HG02870 (cell line): ENCODE measurements around the gene TGM2.

ENCODE experiments used
- ATAC-seq: cut with Tn5 transposase; IDR thresholded peaks from one replicate; pipeline ENCODE4 v1.9.1; 2021; ENCODE audit warnings: mild to moderate bottlenecking, moderate library complexity; ENCODE audit not compliant: unreplicated experiment

TGM2 gene

DNA sequence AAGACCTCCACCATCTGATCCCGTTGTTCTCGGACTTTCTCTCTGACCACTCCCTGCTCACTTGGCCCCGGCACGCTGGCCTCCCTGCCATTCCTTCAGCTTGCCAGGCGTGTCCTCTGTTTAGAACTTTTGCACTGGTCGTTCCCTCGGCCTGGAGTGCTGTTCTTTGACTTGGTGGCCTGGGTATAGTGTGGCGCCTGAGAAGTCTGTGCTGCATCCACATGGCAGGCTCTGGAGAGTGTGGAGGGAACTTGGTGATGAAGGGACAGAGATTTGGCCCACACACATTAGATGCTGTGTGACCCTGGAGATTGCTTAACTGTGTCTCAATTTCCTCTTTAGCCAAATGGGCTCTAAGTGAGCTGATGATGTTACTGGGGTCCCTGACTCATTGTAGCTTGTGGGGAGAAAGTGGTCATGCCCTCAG, 13.0 kb upstream of the TGM2 start:
- no peak for ATAC-seq

DNA sequence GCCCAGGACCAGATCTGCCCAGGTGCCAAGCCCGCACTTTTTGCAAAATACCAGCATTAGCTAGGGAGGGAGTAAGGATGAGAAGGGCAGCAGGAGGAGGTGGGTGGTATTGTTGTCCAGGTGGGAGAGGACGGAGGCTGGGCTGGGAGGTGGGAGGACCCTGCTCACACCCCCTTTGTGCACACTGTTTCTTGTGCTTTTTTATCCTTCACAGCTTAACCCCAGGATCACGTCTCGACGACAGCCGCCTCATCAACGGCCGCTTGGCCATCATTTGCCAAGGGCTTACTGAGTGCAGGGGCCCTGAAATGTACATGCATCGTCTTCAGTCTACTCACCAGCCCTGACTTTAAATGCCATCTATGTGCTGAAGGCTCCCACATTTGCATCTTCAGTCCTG, 12.1 kb upstream of the TGM2 start:
- ATAC-seq = no peak

DNA sequence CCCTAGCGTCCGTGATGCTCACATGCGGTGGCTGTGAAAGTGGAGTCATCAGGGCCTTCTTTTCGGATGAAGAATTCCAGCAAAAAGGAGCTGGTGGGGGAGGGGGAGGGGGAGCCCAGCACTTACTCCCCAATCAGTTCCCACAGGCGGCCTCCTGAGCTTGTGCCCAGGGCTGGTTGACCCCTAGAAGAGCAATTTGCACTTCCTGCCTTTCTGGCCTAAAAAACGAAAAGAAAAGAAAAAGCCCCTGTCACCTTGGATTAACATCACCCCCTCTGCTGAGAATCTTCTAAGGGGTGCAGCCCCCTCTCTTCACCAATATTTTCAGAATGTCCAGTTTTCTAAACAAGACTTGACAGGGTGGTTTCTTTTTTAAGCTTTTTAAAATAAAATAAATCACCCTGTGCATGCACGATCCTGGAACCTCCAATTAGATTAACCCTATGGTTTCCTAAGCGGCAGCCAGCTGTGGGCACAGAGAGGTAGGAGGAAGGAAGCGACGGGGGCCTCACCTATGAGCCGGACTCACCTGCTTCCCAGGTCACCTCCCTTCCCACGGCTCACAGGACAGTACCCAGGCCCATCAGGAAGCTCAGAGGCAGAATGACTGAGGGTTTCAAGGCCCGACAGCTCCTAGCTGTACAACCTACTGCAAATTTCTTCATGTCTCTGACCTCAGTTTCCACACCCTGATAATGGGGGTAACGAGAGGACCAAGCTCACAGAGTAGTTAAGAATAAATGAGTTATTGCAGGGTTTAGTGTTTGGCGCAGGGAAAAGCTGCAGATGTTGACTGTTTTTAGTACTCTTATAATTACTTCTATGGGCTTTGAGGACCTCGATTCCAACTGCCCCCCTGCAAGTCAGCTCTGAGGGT, 10.5 kb upstream of the TGM2 start:
- ATAC-seq = no peak

DNA sequence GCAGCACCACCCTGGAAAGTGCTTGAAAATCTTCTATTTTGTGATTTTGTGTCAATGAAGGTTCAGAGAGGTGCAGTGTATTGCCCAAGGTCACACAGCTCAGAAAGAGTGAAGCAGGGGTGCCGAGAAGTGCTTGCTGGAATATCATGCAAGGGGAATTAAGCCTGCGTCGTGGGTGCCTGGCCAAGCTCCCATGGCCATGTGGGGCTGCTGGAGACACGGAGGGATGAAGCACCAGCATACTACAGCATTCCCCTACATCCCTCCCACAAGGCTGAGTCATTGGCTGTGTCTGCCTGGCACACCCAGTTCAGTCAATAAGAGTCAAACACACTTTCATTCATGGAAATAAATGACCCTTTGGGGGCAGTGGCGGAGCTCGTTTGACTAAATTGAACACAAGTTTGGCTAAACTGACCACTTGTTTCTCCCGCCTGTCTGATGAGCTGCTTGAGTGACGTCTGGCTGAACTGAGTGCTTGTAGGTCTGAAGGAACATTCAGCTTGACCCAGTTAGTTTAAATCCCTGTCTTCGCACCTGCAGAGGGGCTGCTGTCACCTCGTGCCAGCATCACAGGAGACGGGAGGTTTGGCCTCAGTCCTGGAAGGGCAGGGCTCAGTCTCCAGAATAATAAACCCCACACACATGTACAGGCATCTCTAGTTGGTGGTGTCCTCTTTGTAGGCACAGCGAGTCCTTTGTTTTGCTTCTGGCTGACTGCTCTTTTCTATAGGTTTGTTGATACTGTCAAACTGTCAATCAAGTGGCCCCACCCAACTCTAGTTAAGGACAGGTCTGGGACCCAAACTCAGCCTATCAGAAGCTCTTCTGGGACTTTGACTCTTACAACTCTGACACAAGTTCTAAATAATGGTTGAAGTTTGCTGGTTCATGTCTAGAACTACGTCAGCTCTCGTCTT, 8.4 kb upstream of the TGM2 start:
- ATAC-seq = no peak

DNA sequence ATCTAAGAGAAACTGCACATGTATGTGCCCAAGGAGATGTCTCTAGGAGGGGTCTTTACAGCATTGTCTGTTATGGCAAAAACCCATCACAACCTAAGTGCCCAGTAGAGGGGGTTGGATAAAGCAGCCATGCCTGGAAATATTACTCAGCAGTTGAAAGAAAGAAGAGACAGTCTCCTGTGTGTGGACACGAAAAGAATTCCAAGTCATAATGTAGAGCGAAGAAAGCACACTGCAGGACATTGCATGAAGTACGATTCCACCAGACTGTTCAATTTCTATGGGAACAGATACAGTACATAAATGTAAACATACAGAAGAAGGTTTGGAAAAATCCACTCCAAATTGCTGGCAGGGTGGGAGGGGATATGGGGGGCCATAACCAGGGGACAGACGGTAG, 7.3 kb upstream of the TGM2 start:
- ATAC-seq = no peak

DNA sequence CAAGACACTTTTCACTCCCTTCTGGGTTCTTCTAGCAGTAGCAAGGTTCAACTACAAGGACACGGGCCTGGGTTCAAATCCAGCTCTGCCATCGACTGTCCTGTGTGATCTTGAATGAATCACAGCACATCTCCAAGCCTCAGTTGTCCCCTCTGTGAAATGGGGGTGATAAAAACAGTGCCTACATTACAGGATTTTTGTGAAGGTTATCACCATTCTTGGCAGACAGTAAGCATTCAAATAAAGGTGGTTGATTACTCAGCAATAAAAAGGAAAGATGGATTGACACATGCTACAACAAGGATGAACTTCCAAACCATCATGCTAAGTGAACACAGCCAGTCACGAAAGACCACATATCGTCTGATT, 6.6 kb upstream of the TGM2 start:
- no peak for ATAC-seq

DNA sequence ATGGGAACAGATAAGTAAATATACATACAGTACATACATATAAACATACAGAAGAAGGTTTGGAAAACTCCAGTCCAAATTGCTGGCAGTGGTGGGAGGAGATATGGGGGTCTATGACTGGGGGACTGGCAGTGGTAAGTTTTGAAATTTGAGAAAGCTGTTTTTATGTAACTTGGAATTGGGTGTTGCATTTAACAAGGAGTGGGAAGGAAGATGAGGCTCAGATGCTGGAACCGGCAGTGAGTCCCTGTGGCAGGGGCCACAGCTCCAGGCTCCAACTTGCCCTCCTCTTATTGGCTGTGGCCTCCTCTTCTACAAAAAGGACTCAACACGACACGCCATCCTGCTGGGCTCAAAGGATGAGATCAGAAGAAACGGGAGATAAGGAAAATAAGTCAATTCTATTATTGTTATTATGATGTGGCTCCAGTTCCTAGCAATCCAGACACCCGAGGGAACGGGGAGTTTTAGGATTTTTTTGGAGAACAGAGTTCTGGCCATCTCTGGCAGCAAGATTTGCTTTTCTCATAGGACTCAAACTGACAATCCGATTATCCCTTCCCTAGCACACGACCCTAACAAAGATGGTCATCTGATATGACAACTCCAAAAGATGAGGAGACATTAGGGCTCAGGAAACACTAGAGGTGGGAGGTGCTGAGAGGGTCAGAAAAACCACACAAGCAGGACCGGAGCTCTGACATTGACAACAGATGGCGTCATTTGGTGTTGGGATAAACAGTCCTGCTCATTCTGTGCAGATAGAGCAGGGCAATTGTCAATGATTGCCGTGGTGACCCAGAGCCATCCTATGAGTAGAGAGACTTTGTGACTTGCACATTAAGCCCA, 6.0 kb upstream of the TGM2 start:
- ATAC-seq = no peak

DNA sequence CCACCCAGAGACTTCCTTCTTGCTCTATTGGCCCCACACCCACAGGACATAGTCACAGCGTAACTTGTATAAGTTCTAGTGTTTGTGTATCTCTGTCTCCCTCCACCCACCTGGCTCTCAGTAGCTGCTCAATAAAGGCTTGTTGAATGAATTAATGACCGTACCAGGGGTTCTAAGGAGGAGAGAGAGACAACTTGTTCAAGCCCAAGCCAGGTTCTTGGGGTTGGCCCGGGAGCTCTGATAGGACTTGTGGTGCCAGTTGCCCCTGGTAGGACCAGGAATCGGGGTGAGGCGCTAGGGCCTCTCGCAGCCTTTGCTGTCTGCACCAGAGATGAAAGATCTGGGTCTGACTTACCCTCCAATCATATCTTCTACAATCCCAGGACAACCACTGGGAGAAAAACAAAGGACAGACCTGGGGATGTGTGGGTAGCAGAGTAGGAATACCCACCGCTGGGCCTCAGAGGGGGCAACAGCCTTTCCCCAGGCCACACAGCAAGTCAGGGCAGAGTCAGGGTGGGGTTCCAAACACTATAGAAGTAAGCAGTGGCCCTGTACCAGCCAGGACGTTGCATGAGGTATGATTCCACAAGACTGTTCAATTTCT, 5.3 kb upstream of the TGM2 start:
- ATAC-seq = no peak

DNA sequence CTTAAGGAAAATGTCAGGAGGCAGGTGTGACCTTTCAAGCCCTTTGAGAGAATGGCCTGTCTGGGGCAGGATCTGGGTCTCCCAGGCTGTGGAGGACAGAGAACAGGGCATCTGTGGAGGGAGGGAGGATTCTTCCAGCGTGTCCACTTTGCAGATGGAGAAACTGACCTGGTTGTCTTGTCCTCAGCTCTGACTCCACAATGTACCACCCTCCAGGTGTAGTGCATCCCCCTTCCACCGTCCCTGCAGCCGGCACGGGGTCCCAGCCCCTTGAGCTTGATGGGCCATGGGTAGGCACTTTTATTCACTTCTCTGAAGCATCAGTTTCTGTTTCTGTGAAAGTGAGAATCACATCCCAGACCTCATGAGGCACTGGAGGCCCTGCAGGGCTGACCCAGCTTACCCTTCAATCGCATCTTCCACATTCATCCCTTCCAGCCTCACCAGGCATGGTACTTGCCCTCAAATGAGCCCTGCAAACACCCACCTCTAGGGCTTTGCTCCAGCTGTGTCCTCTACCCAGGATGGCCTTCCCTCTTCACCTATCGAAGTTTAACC, 4.6 kb upstream of the TGM2 start:
- no peak for ATAC-seq

DNA sequence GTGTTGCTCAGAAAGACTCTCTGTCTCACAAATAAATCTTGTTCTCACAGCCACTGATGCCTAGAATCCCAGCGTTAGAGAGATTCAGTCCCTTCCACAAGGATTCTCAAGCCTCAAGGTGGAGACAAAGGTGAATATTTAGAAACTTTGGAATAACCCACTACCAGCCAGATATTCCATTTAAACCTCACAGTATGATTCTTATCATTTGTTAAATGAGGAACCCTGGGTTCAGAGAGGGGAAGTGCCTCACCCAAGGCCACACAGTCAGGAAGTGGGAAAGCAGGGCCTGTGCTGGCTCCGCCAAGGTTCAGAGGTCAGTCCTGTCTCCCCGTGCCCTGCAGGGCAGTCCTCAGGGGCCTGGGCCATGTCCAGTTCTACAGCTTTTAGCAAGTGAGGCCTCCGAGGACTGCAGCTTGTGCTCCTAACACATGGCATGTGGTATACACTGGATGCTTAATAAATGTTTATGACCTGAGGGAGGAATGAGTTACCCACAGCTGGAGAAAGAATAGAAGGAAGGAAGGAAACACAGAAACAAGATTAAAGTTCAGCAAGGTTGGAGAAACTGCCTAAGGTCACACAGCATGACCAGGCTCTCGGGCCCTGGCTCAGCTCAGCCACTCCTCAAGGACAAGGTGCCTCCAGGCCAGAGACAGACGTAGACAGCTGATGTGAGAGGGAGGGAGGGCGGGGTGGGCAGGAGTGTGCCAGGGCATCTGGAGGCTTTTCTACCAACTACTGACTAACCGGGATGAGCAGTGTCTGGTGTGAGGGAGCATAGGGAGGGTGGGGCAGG, 3.9 kb upstream of the TGM2 start:
- no peak for ATAC-seq

DNA sequence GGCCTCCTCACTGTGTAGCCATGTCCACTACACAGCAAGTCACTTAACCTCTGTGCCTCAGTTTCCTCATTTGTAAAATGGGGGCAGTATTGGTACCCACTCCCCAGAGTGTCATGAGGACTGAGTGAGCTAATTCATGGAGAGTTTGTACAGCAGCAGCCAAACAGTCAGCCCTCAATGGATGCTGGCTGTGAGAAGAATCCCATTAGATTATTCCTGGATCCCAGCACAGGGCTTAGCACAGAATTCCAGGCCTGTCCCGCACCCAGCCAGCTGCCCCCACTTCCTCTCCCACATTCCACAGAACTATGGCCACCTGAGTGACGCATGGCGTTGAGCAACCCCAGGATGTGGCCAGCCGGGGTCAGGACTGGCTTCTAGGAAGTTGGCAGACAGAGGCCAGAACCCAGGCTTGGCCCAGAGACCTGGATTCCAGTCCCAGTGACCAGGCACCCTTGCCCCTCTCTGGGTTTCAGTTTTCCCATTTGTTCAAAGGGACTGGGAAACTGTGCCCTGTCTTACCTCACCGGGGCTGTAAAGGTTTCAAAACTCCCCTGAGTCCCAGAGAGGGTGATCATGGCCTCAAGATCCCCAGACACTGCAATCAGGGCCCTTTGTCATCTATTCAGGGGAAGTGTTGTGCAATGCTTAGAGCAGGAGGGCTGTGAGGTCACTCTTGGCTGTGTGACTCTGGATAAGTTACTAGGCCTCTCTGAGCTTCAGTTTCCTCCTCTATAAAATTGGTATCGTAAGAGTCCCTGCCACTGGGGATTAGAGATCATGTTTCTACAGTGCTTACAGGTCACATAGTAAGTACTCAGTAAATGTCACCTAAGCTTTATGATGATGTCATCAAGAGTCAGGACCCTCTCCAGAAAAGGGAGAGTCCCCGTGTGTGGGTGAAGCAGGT, 3.0 kb upstream of the TGM2 start:
- ATAC-seq = no peak

DNA sequence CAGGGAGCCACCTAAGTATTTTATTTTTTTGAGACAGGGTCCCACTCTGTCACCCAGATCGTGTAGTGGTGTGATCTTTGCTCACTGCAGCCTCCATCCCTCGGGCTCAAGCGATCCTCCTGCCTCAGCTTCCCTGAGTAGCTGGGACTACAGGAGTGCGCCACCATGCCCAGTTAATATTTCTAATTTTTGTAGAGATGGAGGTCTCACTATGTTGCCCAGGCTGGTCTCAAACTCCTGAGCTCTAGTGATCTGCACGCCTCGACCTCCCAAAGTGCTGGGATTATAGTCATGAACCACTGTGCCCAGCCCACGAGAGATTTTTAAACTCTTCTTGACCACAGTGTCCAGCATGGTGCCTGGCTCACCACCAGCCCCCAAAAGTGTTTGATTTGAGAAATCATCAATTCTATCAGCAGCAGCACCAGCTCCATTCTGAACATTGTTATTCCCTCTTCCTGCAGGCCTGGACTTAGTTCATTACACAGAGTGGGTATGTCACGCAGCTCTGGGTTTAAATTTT, 2.3 kb upstream of the TGM2 start:
- ATAC-seq = no peak

DNA sequence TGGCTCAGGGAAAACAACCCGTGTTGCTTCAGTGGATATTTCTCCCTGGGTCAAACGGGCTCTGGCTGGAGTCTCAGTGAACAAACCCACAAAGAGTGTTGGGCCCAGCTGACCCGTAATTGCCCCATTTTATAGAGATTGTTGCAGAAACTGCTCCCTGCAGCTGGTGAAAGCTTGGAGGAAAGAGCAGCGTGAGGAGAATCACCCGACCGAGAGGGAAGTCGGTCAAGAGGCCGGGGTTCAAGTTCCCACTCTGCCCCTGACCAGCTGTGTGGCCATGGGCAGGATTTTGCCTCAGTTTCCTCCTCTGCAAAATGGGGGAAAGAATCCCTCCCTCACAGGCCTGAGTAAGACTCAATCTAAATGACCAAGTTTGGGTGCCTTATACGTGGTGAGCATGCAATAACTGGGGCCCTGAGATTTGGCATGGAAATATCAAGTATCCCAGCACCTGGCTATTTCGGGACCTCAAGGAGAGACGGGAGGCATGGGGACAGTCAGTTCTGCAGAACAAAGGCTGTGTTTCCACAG, 1.7 kb upstream of the TGM2 start:
- no peak for ATAC-seq

DNA sequence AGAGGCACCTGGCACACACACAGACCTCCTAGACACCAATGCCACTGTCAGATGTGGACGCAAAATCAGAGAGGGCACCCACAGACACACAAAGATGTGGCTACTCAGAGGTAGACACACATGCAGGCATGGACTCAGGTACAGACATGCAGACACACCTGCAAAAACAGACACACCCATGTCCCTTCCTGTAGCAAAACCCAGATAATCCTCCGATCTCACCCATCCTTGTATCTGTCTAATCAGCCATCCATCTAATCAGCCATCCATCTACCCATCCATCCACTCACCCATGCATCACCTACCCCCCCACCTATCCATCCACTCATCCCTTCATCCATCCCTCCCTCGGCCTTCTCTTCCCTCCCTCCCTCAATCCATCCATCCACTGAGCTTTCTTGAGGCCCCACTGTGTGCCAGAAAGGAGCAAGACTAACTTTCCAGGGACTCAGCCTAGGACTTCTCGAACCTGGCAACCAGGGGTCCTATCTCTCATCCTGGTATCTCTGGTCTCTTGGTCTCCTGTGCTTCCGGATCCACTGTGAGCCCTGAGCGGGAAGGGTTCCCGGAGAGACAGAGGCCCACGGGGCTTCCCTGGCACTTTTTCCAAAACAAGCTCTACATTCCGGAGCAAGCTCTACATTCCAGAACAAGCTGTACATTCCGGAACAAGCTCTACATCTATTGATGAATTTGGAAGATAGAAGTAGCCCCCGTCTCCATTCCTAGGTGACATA, 1.1 kb upstream of the TGM2 start:
- no peak for ATAC-seq

DNA sequence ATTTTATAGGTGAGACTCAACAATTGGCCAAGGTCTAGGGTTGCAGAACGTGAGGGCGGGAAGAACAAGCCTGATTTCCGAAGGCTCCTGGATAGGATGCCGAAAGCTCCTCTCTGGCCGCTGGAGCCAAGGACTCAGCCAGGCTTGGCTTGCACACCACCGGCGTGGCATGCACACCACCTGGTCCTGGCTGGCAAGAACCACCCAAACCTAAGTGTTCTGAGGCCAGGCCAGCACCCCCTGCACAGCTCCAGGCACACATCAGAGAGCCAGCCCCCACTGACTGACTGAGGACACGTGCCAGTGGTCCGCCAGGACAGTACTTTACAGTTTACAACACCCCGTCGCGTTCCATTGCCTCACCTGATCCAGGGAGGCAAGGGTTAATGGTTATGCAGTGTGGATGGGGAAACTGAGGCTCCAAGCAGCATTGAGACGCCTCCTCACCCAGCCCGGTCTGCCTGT, 414 bp downstream of the TGM2 start:
- no peak for ATAC-seq

DNA sequence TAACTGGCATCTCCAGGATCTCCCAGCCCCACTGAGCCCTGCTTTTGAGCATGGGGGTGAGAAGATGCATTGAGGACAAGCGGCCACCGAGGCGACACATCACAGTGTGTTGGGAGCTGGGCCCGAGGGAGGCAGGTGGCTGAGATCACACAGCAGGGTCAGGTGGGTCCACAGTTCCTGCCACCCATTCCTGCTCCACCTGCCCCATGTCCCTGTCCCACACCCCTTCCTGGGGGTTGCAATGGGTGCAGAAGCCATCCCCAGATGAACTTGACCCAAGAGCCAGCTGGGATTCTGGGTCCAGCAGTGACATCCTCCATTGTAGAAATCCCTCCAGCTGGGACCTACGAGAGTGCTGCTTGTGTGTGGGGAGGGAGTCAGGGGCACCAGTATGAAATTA, 1.0 kb downstream of the TGM2 start:
- ATAC-seq = no peak
